ENCODE results near the gene AP2M1.

- peak; percentile 79 for TF ChIP-seq GATA2 (IDR thresholded peaks at IDR 0.05; ENCODE audit: low read depth, low read length)
- TF ChIP-seq GATA3 (IDR thresholded peaks at IDR 0.05; ENCODE audit: low read depth, low read length): no peak
These were observed 18.8 kb upstream of the AP2M1 start for GRCh38 chr3:184155644-184156521.

Measured in SH-SY5Y (cell line).